ENCODE measurements around the gene VWF. TPM values are rescaled to one million over a fixed set of nuclear protein-coding genes. Genes with fewer than 3 reads are reported as not detected.

The VWF gene
- total RNA-seq, 2 donors from 2014 or later: 241 to 483 TPM

GRCh38 chr12:5976711-5977110 lies 147.8 kb downstream of the VWF start:
- intact Hi-C loops (cut with DNase I): no loop called here
- DNase-seq: no peak

GRCh38 chr12:5976196-5976595 lies 148.3 kb downstream of the VWF start:
- ATAC-seq: no peak
- no peak for DNase-seq
- intact Hi-C loops (cut with DNase I): no loop called here

More at GRCh38 chr12:5976711-5977110, 147.8 kb downstream of the VWF start:
- no peak for ATAC-seq

GRCh38 chr12:5973461-5974115 lies 150.9 kb downstream of the VWF start:
- intact Hi-C loops (cut with DNase I): no loop called here
- ATAC-seq: peak in 1 of 2 donors; percentile 59
- peak; percentile 55 for DNase-seq

- intact Hi-C loops (cut with DNase I): no loop called here
- no peak for DNase-seq
- no peak for ATAC-seq
Observed at GRCh38 chr12:5972387-5972786, 152.1 kb downstream of the VWF start.

- no peak for DNase-seq
- intact Hi-C loops (cut with DNase I): no loop called here
Observed at GRCh38 chr12:5971194-5971850, 153.1 kb downstream of the VWF start.

GRCh38 chr12:5969974-5970690 lies 154.3 kb downstream of the VWF start:
- intact Hi-C loops (cut with DNase I): no loop called here
- DNase-seq (no peak), ATAC-seq (no peak)

More at GRCh38 chr12:5971194-5971850, 153.1 kb downstream of the VWF start:
- ATAC-seq: no peak

- intact Hi-C loops (cut with DNase I): no loop called here
- no peak for DNase-seq
- ATAC-seq: no peak
Observed at GRCh38 chr12:5969156-5969973, 155.1 kb downstream of the VWF start.

GRCh38 chr12:5967645-5968415 lies 156.6 kb downstream of the VWF start:
- intact Hi-C loops (cut with DNase I): no loop called here
- no peak for ATAC-seq
- no peak for DNase-seq

GRCh38 chr12:5966486-5967095 lies 157.9 kb downstream of the VWF start:
- DNase-seq (no peak), ATAC-seq (no peak)
- intact Hi-C loops (cut with DNase I): no loop called here

GRCh38 chr12:5965950-5966383 lies 158.5 kb downstream of the VWF start:
- peak; percentile 60 for DNase-seq
- ATAC-seq: peak; percentile 87 to 88
- intact Hi-C loops (cut with DNase I): no loop called here

GRCh38 chr12:5964913-5965900 lies 159.3 kb downstream of the VWF start:
- no peak for DNase-seq
- intact Hi-C loops (cut with DNase I): no loop called here
- no peak for ATAC-seq

- DNase-seq (no peak), ATAC-seq (no peak)
- intact Hi-C loops (cut with DNase I): no loop called here
Observed at GRCh38 chr12:5963515-5963914, 161.0 kb downstream of the VWF start.

- no peak for ATAC-seq
- intact Hi-C loops (cut with DNase I): no loop called here
Observed at GRCh38 chr12:5960783-5961182, 163.7 kb downstream of the VWF start.

GRCh38 chr12:5956987-5957386 lies 167.5 kb downstream of the VWF start:
- ATAC-seq: no peak
- intact Hi-C loops (cut with DNase I): no loop called here
- DNase-seq: no peak

More at GRCh38 chr12:5960783-5961182, 163.7 kb downstream of the VWF start:
- no peak for DNase-seq

GRCh38 chr12:5954661-5955060 lies 169.8 kb downstream of the VWF start:
- DNase-seq: no peak
- no peak for ATAC-seq
- intact Hi-C loops (cut with DNase I): no loop called here

- intact Hi-C loops (cut with DNase I): no loop called here
- no peak for ATAC-seq
- no peak for DNase-seq
Observed at GRCh38 chr12:5953835-5954586, 170.5 kb downstream of the VWF start.

All from left cardiac atrium (tissue), 4 donors.